KMS-11 (cell line): ENCODE data around the gene NAA60.

Source experiments
- H2AFZ ChIP-seq: fragments of 200-600 bp; sonication (generic); 2 replicates; pipeline ENCODE4 v1.6.1; 2016; ENCODE audit warnings: antibody characterized with exemption, mixed run types, low read depth
- H3K27ac ChIP-seq: fragments of 200-600 bp; sonication (generic); 2 replicates; pipeline ENCODE4 v1.6.1; 2016; ENCODE audit warnings: mild to moderate bottlenecking, mixed run types
- H3K27me3 ChIP-seq: fragments of 200-600 bp; sonication (generic); 2 replicates; pipeline ENCODE4 v1.6.1; 2017; ENCODE audit warnings: mild to moderate bottlenecking, low read depth, mixed run types, moderate library complexity; ENCODE audit not compliant: insufficient read depth
- H3K36me3 ChIP-seq: fragments of 200-600 bp; sonication (generic); 2 replicates; pipeline ENCODE4 v1.6.1; 2017; ENCODE audit warnings: mild to moderate bottlenecking, mixed run types; ENCODE audit not compliant: insufficient read depth
- H3K4me1 ChIP-seq: fragments of 200-600 bp; sonication (generic); 2 replicates; pipeline ENCODE4 v1.6.1; 2016; ENCODE audit warnings: mild to moderate bottlenecking, low read depth, mixed run types; ENCODE audit not compliant: poor library complexity, severe bottlenecking
- H3K4me2 ChIP-seq: fragments of 200-600 bp; sonication (generic); 2 replicates; pipeline ENCODE4 v1.7.0; 2016; ENCODE audit warnings: mild to moderate bottlenecking, mixed run types
- H3K4me3 ChIP-seq: fragments of 200-600 bp; sonication (generic); IDR thresholded peaks from 2 replicates; pipeline ENCODE4 v1.6.1; 2017; ENCODE audit warnings: low read depth, low read length, mixed read lengths; ENCODE audit not compliant: insufficient read depth
- H3K79me2 ChIP-seq: fragments of 200-600 bp; sonication (generic); 2 replicates; pipeline ENCODE4 v1.6.1; 2016; ENCODE audit warnings: low read depth, mixed run types; ENCODE audit not compliant: insufficient read depth
- H3K9ac ChIP-seq: fragments of 200-600 bp; sonication (generic); 2 replicates; pipeline ENCODE4 v1.6.1; 2016; ENCODE audit warnings: mild to moderate bottlenecking, mixed run types
- H4K20me1 ChIP-seq: fragments of 200-600 bp; sonication (generic); 2 replicates; pipeline ENCODE4 v1.6.1; 2016; ENCODE audit warnings: mild to moderate bottlenecking, mixed run types; ENCODE audit not compliant: insufficient read depth
- CTCF ChIP-seq: fragments of 200-600 bp; sonication (generic); conservative IDR thresholded peaks from 2 replicates; pipeline ENCODE4 v1.6.1; 2017; ENCODE audit warnings: low read depth, mild to moderate bottlenecking, antibody characterized with exemption, low read length, moderate library complexity, mixed read lengths

NAA60 gene

DNA sequence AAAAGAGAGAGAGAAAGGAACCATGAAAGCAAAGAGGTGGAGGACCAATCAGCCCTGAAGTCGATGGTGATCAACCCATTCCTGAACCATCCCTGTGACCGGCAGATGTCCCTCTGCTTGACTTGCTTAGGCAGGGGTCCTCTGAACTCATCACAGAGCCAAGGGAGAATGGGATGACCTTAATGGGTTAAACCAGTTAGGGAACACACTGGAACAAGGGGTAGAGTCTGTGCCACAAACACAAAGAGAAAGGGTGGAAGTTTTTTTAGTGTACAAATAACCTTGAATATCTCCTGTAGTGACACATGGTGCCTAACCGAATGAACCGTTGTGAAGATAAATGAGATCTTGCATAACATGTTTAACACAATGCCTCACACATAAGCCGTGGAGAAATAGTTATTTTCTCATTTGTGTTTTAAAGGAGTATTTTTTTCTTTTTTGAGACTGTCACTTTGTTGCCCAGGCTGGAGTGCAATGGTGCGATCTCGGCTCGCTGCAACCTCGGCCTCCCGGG, 11.2 kb downstream of the NAA60 start:
- no peak for TF ChIP-seq CTCF

DNA sequence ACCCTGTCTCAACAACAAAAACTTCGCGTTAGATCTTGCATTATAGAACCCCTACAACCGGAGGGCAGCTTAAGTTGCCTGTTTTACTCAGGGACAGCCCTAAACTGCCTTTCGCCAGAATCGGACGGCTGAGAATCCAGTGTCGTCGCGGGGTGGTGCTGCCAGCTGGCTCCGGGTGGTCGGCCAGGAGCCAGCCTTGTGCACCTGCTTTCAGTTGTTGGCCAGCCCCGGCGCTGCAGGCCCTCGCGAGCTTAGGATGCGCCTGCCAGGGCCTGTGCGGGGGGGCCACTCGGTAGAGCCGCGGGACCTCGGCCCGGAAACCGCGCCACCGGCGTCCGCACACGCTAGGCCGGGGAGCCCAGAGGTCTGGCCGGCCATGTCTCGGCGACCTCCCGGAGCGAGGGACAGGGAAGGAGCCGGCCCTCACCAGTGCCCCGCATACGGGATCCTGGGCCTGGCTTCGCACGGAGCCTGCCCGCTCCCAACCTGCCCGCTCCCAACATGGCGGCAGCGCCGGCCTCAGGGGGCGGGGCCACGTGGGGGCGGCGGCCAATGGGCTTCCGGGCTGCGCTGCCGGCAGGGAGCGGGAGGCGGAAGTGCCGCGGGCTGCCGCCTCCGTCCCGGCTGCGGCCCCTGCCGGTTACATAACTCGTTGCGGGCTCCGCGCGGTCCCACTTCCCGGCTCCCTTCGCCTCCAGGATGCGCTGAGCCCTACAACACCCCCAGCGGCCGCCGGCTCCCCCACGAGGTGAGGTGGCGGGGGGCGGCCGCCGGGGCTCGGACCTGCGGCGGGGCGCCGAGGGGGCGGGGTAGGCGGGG, 14.2 kb downstream of the NAA60 start:
- no peaks in the 10 kb centered on the region for H3K27me3 ChIP-seq
- peaks cover 42% of the 10 kb centered on the region for H3K79me2 ChIP-seq
- H3K4me1 ChIP-seq, result peaks cover 42% of the 10 kb centered on the region
- H3K4me2 ChIP-seq, result peak overlapping the region; percentile 69
- H3K9ac ChIP-seq, result peak overlapping the region; percentile 88
- H2AFZ ChIP-seq, result peak overlapping the region; percentile 53
- H3K27ac ChIP-seq, result peak overlapping the region; percentile 95
- no peaks in the 10 kb centered on the region for H3K36me3 ChIP-seq
- no peaks in the 10 kb centered on the region for H4K20me1 ChIP-seq
- no peak for TF ChIP-seq CTCF
- no peak overlapping the region for H3K4me3 ChIP-seq

More for the DNA sequence above, 11.2 kb downstream of the NAA60 start:
- H3K27me3 ChIP-seq, result no peaks in the 10 kb centered on the region
- H3K4me2 ChIP-seq, result no peak overlapping the region
- H3K4me3 ChIP-seq, result no peak overlapping the region
- H4K20me1 ChIP-seq, result no peaks in the 10 kb centered on the region
- H3K27ac ChIP-seq, result no peak overlapping the region
- H2AFZ ChIP-seq, result no peak overlapping the region
- peaks cover 12% of the 10 kb centered on the region for H3K4me1 ChIP-seq
- peaks cover 13% of the 10 kb centered on the region for H3K79me2 ChIP-seq
- no peaks in the 10 kb centered on the region for H3K36me3 ChIP-seq
- H3K9ac ChIP-seq, result no peak overlapping the region

- Histone ChIP-seq H3K27me3 (no peaks in the 10 kb centered on the region), H3K4me2 (peak overlapping the region; percentile 94), H3K27ac (peak overlapping the region; percentile 95), H2AFZ (no peak overlapping the region; the same call in 1 of the 2 replicates), H3K9ac (peak overlapping the region; percentile 88), H3K79me2 (peaks cover 50% of the 10 kb centered on the region), H3K36me3 (no peaks in the 10 kb centered on the region), H4K20me1 (no peaks in the 10 kb centered on the region), H3K4me3 (no peak overlapping the region), H3K4me1 (peaks cover 49% of the 10 kb centered on the region)
- no peak for TF ChIP-seq CTCF
Observed at GRCh38 chr16:3458278-3458851, 14.9 kb downstream of the NAA60 start.

DNA sequence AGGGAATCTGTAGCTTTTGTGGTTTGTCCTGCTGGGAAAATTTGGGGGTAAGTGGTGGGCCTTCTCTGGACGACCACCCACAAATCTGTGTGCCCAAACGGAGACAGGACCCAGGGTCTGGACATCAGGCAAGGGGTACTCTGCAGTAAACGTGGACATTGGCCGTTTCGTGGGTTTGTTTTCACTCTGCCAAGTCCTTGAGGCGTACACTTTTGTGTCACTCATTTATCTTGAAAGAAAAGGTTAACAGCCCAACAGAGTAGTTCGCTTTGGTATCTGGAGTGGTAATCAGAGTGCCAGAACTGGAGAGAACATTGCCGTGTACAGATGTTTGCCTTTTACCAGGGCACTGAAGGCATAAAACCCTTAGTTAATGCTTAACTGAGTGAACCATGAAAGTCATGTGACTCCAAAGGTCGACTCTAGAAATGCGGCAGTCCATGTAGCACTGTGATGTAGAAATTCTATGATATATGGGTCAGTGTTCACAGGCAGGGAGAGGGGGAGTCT, 15.4 kb downstream of the NAA60 start:
- Histone ChIP-seq H2AFZ (no peak overlapping the region), H3K27ac (peak overlapping the region; percentile 95), H3K27me3 (no peaks in the 10 kb centered on the region), H3K4me1 (peaks cover 54% of the 10 kb centered on the region), H3K79me2 (peaks cover 55% of the 10 kb centered on the region), H3K4me3 (no peak overlapping the region), H4K20me1 (no peaks in the 10 kb centered on the region; the same call in 1 of the 2 replicates), H3K36me3 (no peaks in the 10 kb centered on the region), H3K4me2 (peak overlapping the region; percentile 94), H3K9ac (peak overlapping the region; percentile 88)
- TF ChIP-seq CTCF, result no peak
